Thyroid gland (tissue), 4 donors: ENCODE results near the gene FBH1. TPM values are rescaled to one million over a fixed set of nuclear protein-coding genes. Genes with fewer than 3 reads are reported as not detected.
"Not testable (repeated sequence)": the region's sequence is repeated elsewhere in the genome, so short reads cannot be mapped to it uniquely, and the experiment has no call there.

ENCODE experiments used
- DNase-seq, 2 donors: peaks; one replicate each; pipeline ENCODE4 v3.0.0-alpha.2; 2019
- H3K27ac ChIP-seq, 3 donors: fragments of 200-600 bp; sonication (generic); 1 replicate in 2 of 3; 2 replicates in 1 of 3; pipeline ENCODE4 v1.5.1; 2016 to 2019; ENCODE audit warnings: mild to moderate bottlenecking in 1 of 3, moderate library complexity in 1 of 3
- H3K27me3 ChIP-seq: fragments of 200-600 bp; sonication (generic); one replicate; pipeline ENCODE4 v1.5.1; 2019
- H3K36me3 ChIP-seq, 2 donors: fragments of 200-600 bp; sonication (generic); one replicate each; pipeline ENCODE4 v1.5.1; 2016 to 2019
- H3K4me1 ChIP-seq, 2 donors: fragments of 200-600 bp; sonication (generic); one replicate each; pipeline ENCODE4 v1.5.1; 2017 to 2019
- H3K4me3 ChIP-seq, 3 donors: fragments of 200-600 bp; sonication (generic); replicated peaks in 1 of 3; 1 replicate in 2 of 3; 2 replicates in 1 of 3; pipeline ENCODE4 v1.5.1; 2016; ENCODE audit warnings: mild to moderate bottlenecking in 1 of 3
- H3K9me3 ChIP-seq: fragments of 200-600 bp; sonication (generic); one replicate; pipeline ENCODE4 v1.5.1; 2017
- POLR2A ChIP-seq, 2 donors: fragments of 450-650 bp; IDR thresholded peaks; one replicate each; pipeline ENCODE4 v1.6.1; 2017; ENCODE audit warnings: antibody characterized with exemption in 2 of 2, mild to moderate bottlenecking in 2 of 2, moderate library complexity in 1 of 2
- WGBS, 2 donors: methylation state at CpG; one replicate each; pipeline ENCODE4 v1.1.5; 2017; 5-methylcytosine and 5-hydroxymethylcytosine counted together
- intact Hi-C: fragments of 100-400 bp; cut with DNase I; formaldehyde crosslinking; loops from one replicate; pipeline ENCODE4 v1.15.1; 2023
- total RNA-seq, 4 donors: library from RNA; depleted of rRNA; stranded (reverse); fragments of >200 nt; gene quantifications; one replicate each; pipeline ENCODE4 v1.2.3, GENCODE V29; 2016
- TF ChIP-seq, protein P1 (sequence below), 6 experiments: fragments of 200-600 bp in 3 of 6; fragments of 450-650 bp in 3 of 6; sonication (generic) in 3 of 6; IDR thresholded peaks; one replicate each; pipeline ENCODE4 v1.5.1; 2016 to 2019; ENCODE audit warnings: antibody characterized with exemption in 6 of 6, mild to moderate bottlenecking in 2 of 6, inconsistent platforms in 1 of 6, moderate library complexity in 1 of 6

Gene FBH1
- total RNA-seq, 4 donors from 2014 or later, result 88.3 to 100 (median 94.8) TPM

DNA sequence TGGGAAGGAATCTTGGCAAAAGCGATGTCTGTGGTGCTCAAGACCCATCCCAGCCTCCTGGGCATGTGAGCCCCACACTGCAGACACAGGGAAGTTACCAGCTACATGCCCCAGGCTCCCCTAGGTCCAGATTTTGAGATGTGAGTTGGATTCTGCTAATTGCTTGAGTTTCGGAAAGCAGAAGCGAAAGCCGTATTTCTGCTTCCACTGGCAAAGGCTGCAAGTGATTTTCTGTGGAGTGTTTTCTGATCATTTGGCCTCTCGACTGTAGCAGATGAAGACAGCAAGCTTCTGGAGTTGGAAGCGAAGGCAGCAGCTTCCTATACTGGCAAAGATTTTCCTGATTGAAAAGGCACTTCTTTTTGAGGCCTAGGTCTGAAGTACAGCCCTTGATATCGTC is 30.0 kb upstream of the FBH1 start:
- intact Hi-C loops, result no loop called here
- TF ChIP-seq, protein P1, sequence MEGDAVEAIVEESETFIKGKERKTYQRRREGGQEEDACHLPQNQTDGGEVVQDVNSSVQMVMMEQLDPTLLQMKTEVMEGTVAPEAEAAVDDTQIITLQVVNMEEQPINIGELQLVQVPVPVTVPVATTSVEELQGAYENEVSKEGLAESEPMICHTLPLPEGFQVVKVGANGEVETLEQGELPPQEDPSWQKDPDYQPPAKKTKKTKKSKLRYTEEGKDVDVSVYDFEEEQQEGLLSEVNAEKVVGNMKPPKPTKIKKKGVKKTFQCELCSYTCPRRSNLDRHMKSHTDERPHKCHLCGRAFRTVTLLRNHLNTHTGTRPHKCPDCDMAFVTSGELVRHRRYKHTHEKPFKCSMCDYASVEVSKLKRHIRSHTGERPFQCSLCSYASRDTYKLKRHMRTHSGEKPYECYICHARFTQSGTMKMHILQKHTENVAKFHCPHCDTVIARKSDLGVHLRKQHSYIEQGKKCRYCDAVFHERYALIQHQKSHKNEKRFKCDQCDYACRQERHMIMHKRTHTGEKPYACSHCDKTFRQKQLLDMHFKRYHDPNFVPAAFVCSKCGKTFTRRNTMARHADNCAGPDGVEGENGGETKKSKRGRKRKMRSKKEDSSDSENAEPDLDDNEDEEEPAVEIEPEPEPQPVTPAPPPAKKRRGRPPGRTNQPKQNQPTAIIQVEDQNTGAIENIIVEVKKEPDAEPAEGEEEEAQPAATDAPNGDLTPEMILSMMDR (IDR thresholded peaks at IDR 0.05), result no peak
- TF ChIP-seq POLR2A (IDR thresholded peaks at IDR 0.05), result no peak
- DNase-seq, result no peak
- H3K27me3 ChIP-seq, result no peaks in the 10 kb centered on the region
- H3K4me3 ChIP-seq, result no peak overlapping the region
- WGBS, 2 donors, result 80 to 83% methylated on average over 7 of the region's 7 CpGs
- no peaks in the 10 kb centered on the region for H3K9me3 ChIP-seq
- no peak overlapping the region for H3K27ac ChIP-seq
- H3K36me3 ChIP-seq, result no peaks in the 10 kb centered on the region
- no peaks in the 10 kb centered on the region for H3K4me1 ChIP-seq

DNA sequence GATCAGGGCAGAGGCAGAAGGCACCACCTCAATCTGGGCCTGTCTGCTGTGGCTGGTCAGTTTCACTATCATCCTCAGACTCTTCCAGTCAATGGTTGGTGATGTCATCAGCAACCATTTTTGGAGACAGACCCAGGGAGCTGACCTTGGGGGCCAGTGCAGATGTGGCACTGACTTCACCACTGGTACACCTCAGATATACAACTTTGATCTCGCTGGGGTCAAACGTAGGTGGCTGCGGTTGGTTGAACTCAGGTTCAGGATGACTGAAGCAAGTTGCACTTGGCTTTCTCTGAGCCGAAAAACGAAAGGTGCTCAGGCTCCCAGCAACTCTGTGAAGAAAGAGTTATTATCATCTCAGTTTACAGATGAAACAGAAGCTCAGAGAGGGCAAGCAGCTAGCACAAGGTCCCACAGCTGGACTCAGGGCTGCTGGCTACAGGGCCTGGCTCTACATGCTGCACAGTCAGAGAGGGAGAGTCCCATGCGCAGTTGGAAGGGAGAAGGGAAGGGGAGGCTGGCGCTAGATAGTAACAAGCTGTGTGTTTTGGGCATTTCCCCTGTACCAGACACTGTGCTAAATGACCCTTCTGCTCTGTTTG is 27.6 kb upstream of the FBH1 start:
- Histone ChIP-seq H3K9me3 (no peaks in the 10 kb centered on the region), H3K27ac (no peak overlapping the region), H3K4me3 (no peak overlapping the region), H3K27me3 (no peaks in the 10 kb centered on the region), H3K36me3 (no peaks in the 10 kb centered on the region), H3K4me1 (no peaks in the 10 kb centered on the region)
- TF ChIP-seq POLR2A (IDR thresholded peaks at IDR 0.05), result no peak
- TF ChIP-seq, protein P1 (IDR thresholded peaks at IDR 0.05), result no peak
- intact Hi-C loops, result no loop called here
- WGBS, 2 donors, result 76 to 85% methylated on average over 7 of the region's 7 CpGs
- no peak for DNase-seq

DNA sequence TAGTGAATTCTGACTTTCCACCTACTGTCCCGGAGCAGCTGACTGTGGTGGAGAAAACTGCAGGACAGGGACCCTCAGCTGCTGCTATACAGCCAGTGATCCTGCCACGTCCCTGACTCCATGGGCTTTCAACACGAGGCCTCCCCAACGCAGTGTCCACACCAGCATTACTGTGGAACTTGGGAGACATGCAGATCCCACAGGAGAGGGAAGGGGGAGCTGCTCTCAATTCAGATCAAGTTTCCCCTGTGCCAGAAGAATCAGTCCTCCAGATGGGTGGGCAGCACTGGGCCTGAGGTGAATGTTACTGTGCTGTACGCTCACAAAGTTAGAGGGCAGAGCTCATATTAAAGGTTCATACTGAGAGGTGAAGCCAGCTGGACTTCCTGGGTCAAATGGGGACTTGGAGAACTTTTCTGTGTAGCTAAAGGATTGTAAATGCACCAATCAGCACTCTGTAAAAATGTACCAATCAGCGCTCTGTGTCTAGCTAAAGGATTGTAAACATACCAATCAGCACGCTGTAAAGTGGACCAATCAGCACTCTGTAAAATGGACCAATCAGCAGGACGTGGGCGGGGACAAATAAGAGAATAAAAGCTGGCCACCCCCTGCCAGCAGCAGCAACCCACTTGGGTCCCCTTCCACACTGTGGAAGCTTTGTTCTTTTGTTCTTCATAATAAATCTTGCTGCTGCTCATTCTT is 26.9 kb upstream of the FBH1 start:
- DNase-seq, H3K4me3 ChIP-seq, intact Hi-C loops, H3K36me3 ChIP-seq, H3K27me3 ChIP-seq, H3K27ac ChIP-seq, H3K4me1 ChIP-seq, H3K9me3 ChIP-seq: not testable (repeated sequence)
- 98% methylated on average over 9 of the region's 9 CpGs for WGBS, 2 donors

DNA sequence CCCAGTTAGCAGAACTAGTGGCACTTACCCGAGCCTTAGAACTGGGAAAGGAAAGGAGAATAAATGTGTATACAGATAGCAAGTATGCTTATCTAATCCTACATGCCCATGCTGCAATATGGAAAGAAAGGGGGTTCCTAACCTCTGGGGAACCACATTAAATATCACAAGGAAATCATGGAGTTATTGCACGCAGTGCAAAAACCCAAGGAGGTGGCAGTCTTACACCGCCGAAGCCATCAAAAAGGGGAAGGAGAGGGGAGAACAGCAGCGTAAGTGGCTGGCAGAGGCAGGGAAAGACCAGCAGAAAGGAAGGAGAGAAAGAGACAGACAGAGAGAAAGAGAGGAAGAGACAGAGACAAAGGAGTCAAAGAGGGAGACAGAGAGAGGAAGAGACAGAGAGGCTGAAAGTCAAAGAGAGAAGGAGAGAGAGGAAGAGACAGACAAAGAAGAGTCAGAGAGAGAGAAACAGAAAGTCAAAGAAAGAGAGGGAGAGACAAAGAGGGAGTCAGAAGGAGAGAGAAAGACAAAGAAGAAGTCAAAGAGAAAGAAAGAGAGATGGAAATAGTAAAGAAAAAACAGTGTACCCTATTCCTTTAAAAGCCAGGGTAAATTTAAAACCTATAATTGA is 23.5 kb upstream of the FBH1 start:
- H3K4me3 ChIP-seq, H3K9me3 ChIP-seq, H3K27ac ChIP-seq, DNase-seq, H3K4me1 ChIP-seq, intact Hi-C loops, H3K36me3 ChIP-seq, H3K27me3 ChIP-seq: not testable (repeated sequence)
- WGBS, 2 donors, result 72 to 84% methylated on average over 5 of the region's 5 CpGs

DNA sequence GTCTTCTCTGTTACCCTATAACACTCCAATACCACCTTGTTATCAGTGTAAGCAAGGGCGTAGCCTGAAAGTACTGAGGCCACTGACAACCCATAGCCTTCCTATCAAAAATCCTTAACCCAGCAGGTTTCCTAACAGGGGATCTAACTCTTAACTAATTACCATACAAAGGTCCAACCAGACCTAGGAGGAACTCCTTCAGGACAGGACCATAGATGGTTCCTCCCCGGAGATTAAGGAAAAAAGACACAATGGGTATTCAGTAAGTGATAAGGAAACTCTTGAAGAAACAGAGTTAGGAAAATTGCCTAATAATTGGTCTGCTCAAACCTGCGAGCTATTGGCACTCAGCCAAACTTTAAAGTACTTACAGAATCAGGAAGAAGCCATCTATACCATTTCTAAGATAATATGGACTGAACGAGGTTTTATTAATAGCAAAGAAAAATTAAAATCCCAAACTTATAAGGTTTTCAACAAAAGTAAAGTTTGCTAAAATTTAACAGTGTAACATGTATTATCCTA is 22.9 kb upstream of the FBH1 start:
- H3K27me3 ChIP-seq, H3K4me3 ChIP-seq, H3K9me3 ChIP-seq, H3K4me1 ChIP-seq, DNase-seq, H3K27ac ChIP-seq, intact Hi-C loops, H3K36me3 ChIP-seq: not testable (repeated sequence)
- 44 to 45% methylated on average over 4 of the region's 4 CpGs for WGBS, 2 donors

DNA sequence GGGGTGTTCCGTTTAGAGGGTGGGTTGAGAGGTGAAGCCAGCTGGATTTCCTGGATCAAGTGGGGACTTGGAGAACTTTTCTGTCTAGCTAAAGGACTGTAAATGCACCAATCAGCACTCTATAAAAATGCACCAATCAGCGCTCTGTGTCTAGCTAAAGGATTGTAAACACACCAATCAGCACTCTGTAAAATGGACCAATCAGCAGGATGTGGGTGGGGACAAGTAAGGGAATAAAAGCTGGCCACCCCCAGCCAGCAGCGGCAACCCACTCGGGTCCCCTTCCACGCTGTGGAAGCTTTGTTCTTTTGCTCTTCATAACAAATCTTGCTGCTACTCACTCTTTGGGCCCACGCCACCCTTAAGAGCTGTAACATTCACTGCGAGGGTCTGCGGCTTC is 21.7 kb upstream of the FBH1 start:
- intact Hi-C loops, H3K27ac ChIP-seq: not testable (repeated sequence)
- 85 to 91% methylated on average over 8 of the region's 8 CpGs for WGBS, 2 donors

DNA sequence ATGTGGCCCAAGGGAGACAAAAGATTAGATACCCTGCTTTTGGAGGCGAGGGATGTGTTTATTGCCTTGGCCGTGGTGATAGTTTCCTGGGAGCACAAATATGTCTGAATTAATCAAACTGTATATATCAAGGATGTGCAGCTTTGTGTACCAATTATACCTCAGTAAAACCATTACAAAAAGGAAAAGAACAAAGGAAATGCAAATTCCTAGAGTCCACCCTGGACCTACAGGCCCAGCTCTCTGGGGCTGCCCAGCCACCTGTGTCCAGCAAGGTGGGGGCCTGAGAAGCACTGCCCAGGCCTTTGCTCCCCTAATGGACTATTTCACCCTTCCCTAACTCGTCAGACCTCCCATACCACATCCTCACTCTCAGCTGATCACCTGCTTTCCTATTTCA is 20.9 kb upstream of the FBH1 start:
- Histone ChIP-seq H3K27ac (no peak overlapping the region), H3K9me3 (no peaks in the 10 kb centered on the region), H3K4me1 (no peaks in the 10 kb centered on the region), H3K36me3 (no peaks in the 10 kb centered on the region), H3K4me3 (no peak overlapping the region), H3K27me3 (no peaks in the 10 kb centered on the region)
- intact Hi-C loops, result no loop called here
- TF ChIP-seq, protein P1 (IDR thresholded peaks at IDR 0.05), result no peak
- TF ChIP-seq POLR2A (IDR thresholded peaks at IDR 0.05), result no peak
- DNase-seq, result no peak
- 88 to 93% methylated on average over 3 of the region's 3 CpGs for WGBS, 2 donors

More for the DNA sequence above, 21.7 kb upstream of the FBH1 start:
- H3K4me1 ChIP-seq, H3K36me3 ChIP-seq, H3K9me3 ChIP-seq, DNase-seq, H3K27me3 ChIP-seq, H3K4me3 ChIP-seq: not testable (repeated sequence)
